Measurements from ENCODE around the gene LRRC45.

GRCh38 chr17:82035956-82036633 lies 13.0 kb downstream of the LRRC45 start:
- TF ChIP-seq CTCF (IDR thresholded peaks at IDR 0.05; ENCODE audit: borderline replicate concordance, extremely low read depth, low read length, poor library complexity, severe bottlenecking) (no peak), EZH2 (IDR thresholded peaks at IDR 0.05; ENCODE audit: borderline replicate concordance, low read depth, low read length, severe bottlenecking) (no peak)

All from DND-41 (cell line).